KMS-11 (cell line): ENCODE data around the gene KRTAP10-12.

ENCODE experiments used
- H2AFZ ChIP-seq: fragments of 200-600 bp; sonication (generic); 2 replicates; pipeline ENCODE4 v1.6.1; 2016; ENCODE audit warnings: antibody characterized with exemption, mixed run types, low read depth
- H3K27ac ChIP-seq: fragments of 200-600 bp; sonication (generic); 2 replicates; pipeline ENCODE4 v1.6.1; 2016; ENCODE audit warnings: mild to moderate bottlenecking, mixed run types
- H3K27me3 ChIP-seq: fragments of 200-600 bp; sonication (generic); 2 replicates; pipeline ENCODE4 v1.6.1; 2017; ENCODE audit warnings: mild to moderate bottlenecking, low read depth, mixed run types, moderate library complexity; ENCODE audit not compliant: insufficient read depth
- H3K36me3 ChIP-seq: fragments of 200-600 bp; sonication (generic); 2 replicates; pipeline ENCODE4 v1.6.1; 2017; ENCODE audit warnings: mild to moderate bottlenecking, mixed run types; ENCODE audit not compliant: insufficient read depth
- H3K4me1 ChIP-seq: fragments of 200-600 bp; sonication (generic); 2 replicates; pipeline ENCODE4 v1.6.1; 2016; ENCODE audit warnings: mild to moderate bottlenecking, low read depth, mixed run types; ENCODE audit not compliant: poor library complexity, severe bottlenecking
- H3K4me2 ChIP-seq: fragments of 200-600 bp; sonication (generic); 2 replicates; pipeline ENCODE4 v1.7.0; 2016; ENCODE audit warnings: mild to moderate bottlenecking, mixed run types
- H3K4me3 ChIP-seq: fragments of 200-600 bp; sonication (generic); IDR thresholded peaks from 2 replicates; pipeline ENCODE4 v1.6.1; 2017; ENCODE audit warnings: low read depth, low read length, mixed read lengths; ENCODE audit not compliant: insufficient read depth
- H3K79me2 ChIP-seq: fragments of 200-600 bp; sonication (generic); 2 replicates; pipeline ENCODE4 v1.6.1; 2016; ENCODE audit warnings: low read depth, mixed run types; ENCODE audit not compliant: insufficient read depth
- H3K9ac ChIP-seq: fragments of 200-600 bp; sonication (generic); 2 replicates; pipeline ENCODE4 v1.6.1; 2016; ENCODE audit warnings: mild to moderate bottlenecking, mixed run types
- H4K20me1 ChIP-seq: fragments of 200-600 bp; sonication (generic); 2 replicates; pipeline ENCODE4 v1.6.1; 2016; ENCODE audit warnings: mild to moderate bottlenecking, mixed run types; ENCODE audit not compliant: insufficient read depth
- TF ChIP-seq, protein P1 (sequence below): fragments of 200-600 bp; sonication (generic); conservative IDR thresholded peaks from 2 replicates; pipeline ENCODE4 v1.6.1; 2017; ENCODE audit warnings: low read depth, mild to moderate bottlenecking, antibody characterized with exemption, low read length, moderate library complexity, mixed read lengths

The KRTAP10-12 gene

DNA sequence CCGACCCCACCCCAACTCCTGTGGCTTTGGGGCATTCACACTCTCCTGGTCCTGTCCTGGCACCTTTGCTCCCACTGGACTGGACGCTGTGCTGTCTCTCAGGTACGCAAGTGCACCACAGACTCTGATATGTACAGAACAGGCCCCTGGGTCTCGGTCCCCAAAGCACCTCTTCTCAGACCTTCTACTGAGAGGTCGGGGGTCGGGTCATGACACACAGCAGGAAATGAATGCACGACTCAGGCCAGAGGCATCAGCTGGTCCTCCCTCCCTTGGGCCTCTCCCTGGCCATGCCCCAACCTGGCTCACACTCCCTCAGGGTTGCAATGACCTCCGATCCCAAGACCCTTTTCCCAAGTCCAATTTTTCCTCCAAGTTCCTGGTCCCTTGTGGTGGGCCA lies 1.8 kb upstream of the KRTAP10-12 start:
- H3K36me3 ChIP-seq: no peaks in the 10 kb centered on the region
- no peak overlapping the region for H3K27ac ChIP-seq
- H3K4me2 ChIP-seq: no peak overlapping the region
- TF ChIP-seq, protein P1, sequence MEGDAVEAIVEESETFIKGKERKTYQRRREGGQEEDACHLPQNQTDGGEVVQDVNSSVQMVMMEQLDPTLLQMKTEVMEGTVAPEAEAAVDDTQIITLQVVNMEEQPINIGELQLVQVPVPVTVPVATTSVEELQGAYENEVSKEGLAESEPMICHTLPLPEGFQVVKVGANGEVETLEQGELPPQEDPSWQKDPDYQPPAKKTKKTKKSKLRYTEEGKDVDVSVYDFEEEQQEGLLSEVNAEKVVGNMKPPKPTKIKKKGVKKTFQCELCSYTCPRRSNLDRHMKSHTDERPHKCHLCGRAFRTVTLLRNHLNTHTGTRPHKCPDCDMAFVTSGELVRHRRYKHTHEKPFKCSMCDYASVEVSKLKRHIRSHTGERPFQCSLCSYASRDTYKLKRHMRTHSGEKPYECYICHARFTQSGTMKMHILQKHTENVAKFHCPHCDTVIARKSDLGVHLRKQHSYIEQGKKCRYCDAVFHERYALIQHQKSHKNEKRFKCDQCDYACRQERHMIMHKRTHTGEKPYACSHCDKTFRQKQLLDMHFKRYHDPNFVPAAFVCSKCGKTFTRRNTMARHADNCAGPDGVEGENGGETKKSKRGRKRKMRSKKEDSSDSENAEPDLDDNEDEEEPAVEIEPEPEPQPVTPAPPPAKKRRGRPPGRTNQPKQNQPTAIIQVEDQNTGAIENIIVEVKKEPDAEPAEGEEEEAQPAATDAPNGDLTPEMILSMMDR: no peak
- no peak overlapping the region for H3K9ac ChIP-seq
- no peak overlapping the region for H2AFZ ChIP-seq
- peaks cover 71% of the 10 kb centered on the region for H3K27me3 ChIP-seq
- no peak overlapping the region for H3K4me3 ChIP-seq
- no peaks in the 10 kb centered on the region for H4K20me1 ChIP-seq
- no peaks in the 10 kb centered on the region for H3K79me2 ChIP-seq
- H3K4me1 ChIP-seq: no peaks in the 10 kb centered on the region

DNA sequence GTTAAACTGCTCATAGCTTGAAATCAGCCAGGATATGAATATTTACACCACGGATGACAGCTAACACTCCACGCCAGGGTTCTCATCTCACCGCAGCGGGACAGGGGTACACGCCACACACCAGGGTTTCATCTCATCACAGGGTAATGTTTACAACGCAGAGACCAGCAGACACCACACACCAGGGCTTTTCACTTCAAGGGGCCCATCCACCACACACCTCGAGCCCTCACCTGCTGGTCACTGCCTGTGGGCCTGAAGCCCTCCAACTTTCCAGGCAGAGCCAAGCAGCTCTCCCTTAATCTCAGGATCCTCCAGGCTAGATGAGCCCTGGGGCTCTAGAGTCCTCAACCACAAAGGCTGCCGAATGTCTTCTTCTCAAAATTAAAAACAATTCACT lies 1.3 kb upstream of the KRTAP10-12 start:
- Histone ChIP-seq H3K4me2 (no peak overlapping the region), H3K79me2 (no peaks in the 10 kb centered on the region), H3K9ac (no peak overlapping the region), H3K27me3 (peaks cover 76% of the 10 kb centered on the region), H3K27ac (no peak overlapping the region), H4K20me1 (no peaks in the 10 kb centered on the region), H3K4me1 (no peaks in the 10 kb centered on the region), H3K36me3 (no peaks in the 10 kb centered on the region), H3K4me3 (no peak overlapping the region), H2AFZ (no peak overlapping the region)
- TF ChIP-seq, protein P1: no peak

- no peak overlapping the region for H2AFZ ChIP-seq
- H3K36me3 ChIP-seq: no peaks in the 10 kb centered on the region
- H3K4me3 ChIP-seq: no peak overlapping the region
- H3K4me1 ChIP-seq: no peaks in the 10 kb centered on the region
- no peak overlapping the region for H3K27ac ChIP-seq
- H3K9ac ChIP-seq: no peak overlapping the region
- no peaks in the 10 kb centered on the region for H3K79me2 ChIP-seq
- H4K20me1 ChIP-seq: no peaks in the 10 kb centered on the region
- H3K4me2 ChIP-seq: no peak overlapping the region
- TF ChIP-seq, protein P1: no peak
- peaks cover 82% of the 10 kb centered on the region for H3K27me3 ChIP-seq
Observed at GRCh38 chr21:44696572-44696971, 400 bp upstream of the KRTAP10-12 start.

DNA sequence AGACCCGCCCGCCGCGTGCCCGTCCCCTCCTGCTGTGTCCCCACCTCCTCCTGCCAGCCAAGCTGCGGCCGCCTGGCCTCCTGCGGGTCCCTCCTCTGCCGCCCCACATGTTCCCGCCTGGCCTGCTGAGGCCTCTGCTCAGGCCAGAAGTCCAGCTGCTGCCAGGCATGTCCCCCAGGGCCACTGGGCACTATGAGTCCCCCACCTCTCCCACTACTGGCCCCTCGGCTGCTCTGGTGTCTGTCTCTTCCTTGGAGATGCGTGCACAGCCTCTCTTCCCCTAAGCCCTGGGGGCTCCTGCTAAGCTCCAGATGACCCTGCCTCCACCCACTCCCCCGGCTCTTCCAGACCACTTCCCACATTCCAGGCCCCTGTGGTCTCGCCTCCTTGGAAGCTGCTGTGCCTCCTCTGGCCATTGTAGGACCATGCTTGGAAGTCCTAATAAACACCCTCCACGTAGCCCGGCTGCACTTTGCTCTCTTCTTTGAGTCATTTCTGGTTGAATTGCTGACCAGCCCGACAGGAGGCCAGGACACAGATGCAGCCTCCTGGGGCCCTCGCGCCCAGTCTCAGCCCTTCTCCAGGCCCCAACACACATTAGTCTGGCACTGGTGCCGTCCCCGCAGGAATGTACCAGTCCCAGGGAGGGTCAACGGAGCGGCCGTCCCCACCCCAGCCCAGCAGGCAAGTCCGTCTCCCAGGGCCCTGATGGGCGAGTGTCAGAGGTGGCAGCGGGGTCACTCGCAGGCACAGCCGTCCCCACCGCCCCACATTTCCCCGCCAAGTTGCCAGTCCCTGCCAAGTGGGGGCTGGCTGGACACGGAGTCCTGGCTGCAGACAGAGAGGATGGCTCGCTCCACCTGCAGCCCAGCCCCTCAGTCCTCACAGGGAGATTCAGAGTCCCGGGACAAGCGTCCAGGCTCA lies 1.1 kb downstream of the KRTAP10-12 start:
- Histone ChIP-seq H3K4me2 (no peak overlapping the region), H3K27ac (no peak overlapping the region), H3K79me2 (no peaks in the 10 kb centered on the region), H3K4me3 (no peak overlapping the region), H4K20me1 (no peaks in the 10 kb centered on the region), H3K4me1 (no peaks in the 10 kb centered on the region), H3K27me3 (peaks cover 86% of the 10 kb centered on the region), H3K36me3 (no peaks in the 10 kb centered on the region), H3K9ac (no peak overlapping the region), H2AFZ (no peak overlapping the region)
- TF ChIP-seq, protein P1: no peak
